PC-3 (cell line): ENCODE measurements around the gene THBS2.

Experiments used
- EZH2 ChIP-seq: fragments of 300-600 bp; sonication (generic); IDR thresholded peaks from one replicate; pipeline ENCODE4 v1.6.1; 2017; ENCODE audit warnings: antibody characterized with exemption, mild to moderate bottlenecking, low read length; ENCODE audit not compliant: unreplicated experiment
- EZH2phosphoT487 ChIP-seq: fragments of 300-600 bp; sonication (generic); IDR thresholded peaks from 2 replicates; pipeline ENCODE4 v1.6.1; 2018; ENCODE audit warnings: mild to moderate bottlenecking, antibody characterized with exemption, low read length, borderline replicate concordance
- TF ChIP-seq, protein P1 (sequence below): fragments of 300-600 bp; sonication (generic); conservative IDR thresholded peaks from 2 replicates; pipeline ENCODE4 v1.5.1; 2017; ENCODE audit warnings: antibody characterized with exemption, low read depth, mild to moderate bottlenecking, low read length

DNA sequence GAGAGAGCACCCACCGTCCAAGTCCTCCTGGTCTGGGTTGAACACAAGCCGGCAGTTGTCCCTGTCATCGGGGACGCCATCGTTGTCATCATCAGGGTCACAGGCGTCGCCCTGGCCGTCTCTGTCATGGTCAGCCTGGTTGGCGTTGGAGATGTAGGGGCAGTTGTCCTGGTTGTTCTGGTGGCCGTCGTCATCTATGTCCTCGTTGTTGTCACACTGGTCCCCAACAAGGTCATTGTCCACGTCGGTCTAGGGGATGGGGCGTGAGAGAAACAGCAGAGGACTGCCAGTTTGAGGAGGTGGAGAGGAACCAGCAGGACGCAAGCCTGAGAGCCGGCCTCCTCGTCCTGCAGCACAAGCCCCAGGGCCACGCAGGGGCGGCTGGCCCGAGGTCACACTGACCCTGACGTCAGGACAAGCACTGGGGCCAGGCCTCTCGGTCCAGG is 28.5 kb downstream of the THBS2 start:
- TF ChIP-seq, protein P1, sequence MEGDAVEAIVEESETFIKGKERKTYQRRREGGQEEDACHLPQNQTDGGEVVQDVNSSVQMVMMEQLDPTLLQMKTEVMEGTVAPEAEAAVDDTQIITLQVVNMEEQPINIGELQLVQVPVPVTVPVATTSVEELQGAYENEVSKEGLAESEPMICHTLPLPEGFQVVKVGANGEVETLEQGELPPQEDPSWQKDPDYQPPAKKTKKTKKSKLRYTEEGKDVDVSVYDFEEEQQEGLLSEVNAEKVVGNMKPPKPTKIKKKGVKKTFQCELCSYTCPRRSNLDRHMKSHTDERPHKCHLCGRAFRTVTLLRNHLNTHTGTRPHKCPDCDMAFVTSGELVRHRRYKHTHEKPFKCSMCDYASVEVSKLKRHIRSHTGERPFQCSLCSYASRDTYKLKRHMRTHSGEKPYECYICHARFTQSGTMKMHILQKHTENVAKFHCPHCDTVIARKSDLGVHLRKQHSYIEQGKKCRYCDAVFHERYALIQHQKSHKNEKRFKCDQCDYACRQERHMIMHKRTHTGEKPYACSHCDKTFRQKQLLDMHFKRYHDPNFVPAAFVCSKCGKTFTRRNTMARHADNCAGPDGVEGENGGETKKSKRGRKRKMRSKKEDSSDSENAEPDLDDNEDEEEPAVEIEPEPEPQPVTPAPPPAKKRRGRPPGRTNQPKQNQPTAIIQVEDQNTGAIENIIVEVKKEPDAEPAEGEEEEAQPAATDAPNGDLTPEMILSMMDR: no peak
- TF ChIP-seq EZH2: no peak
- no peak for TF ChIP-seq EZH2phosphoT487
